GM12878 (cell line): ENCODE measurements around the gene GTPBP3. TPM values are rescaled to one million over a fixed set of nuclear protein-coding genes. Genes with fewer than 3 reads are reported as not detected.
A peak's percentile ranks its signal among the peaks of the same experiment; 100 is the strongest.

Experiments
- ATAC-seq: fragments of 200-7000 bp; cut with Tn5 transposase; 3 replicates; pipeline ENCODE4 v1.9.1; 2020; ENCODE audit warnings: mild to moderate bottlenecking, moderate library complexity
- BruUV-seq: library from RNA; stranded (reverse); fragments of 400-500 nt; replicated peaks from 2 replicates; lab custom pipeline; 2021; lab: Mats Ljungman, UMichigan
- CTCF ChIA-PET: fragments of 300-600 bp; sonication (Branson Sonifier 250); formaldehyde crosslinking; extraction: SDS; loops from one replicate; lab custom pipeline; 2021; ENCODE audit warnings: inconsistent platforms; lab: Yijun Ruan, JAX
- POLR2A ChIA-PET: fragments of 350-600 bp; formaldehyde crosslinking; extraction: SDS; loops from one replicate; lab custom pipeline; 2021; ENCODE audit warnings: inconsistent platforms; lab: Charles Lee
- RAD21 ChIA-PET: fragments of 300-600 bp; sonication (Branson Sonifier 250); formaldehyde crosslinking; loops from one replicate; lab custom pipeline; 2023; ENCODE audit warnings: antibody characterized with exemption; ENCODE audit not compliant: unreplicated experiment; lab: Charles Lee
- SMC1A ChIA-PET: fragments of 300-600 bp; sonication (Branson Sonifier 250); formaldehyde crosslinking; loops from one replicate; lab custom pipeline; 2023; ENCODE audit not compliant: unreplicated experiment, uncharacterized antibody; lab: Charles Lee
- DNase-seq: peaks from one replicate; pipeline ENCODE4 v3.0.0-alpha.2; 2011; ENCODE audit warnings: low read depth, low spot score
- FAIRE-seq: peaks from 3 replicates; lab custom pipeline; 2011; peaks lifted over from hg19 to GRCh38; lab: Jason Lieb, UNC
- H2AFZ ChIP-seq: 2 replicates; pipeline ENCODE4 v1.6.0; 2011; ENCODE audit warnings: low read depth, low read length, control low read depth; ENCODE audit not compliant: control insufficient read depth
- H3K27ac ChIP-seq: 2 replicates; pipeline ENCODE4 v1.5.1; 2011; ENCODE audit warnings: control low read depth; ENCODE audit not compliant: control insufficient read depth, insufficient read depth
- H3K27me3 ChIP-seq, 2 experiments: replicated peaks in 1 of 2; 2 replicates each; pipeline versions ENCODE4 v1.6.0 to v1.6.1; 2011; ENCODE audit warnings: low read length in 1 of 2; ENCODE audit not compliant: control insufficient read depth in 2 of 2, insufficient read depth in 2 of 2
- H3K36me3 ChIP-seq, 2 experiments: 2 replicates each; pipeline ENCODE4 v1.5.1; 2011; ENCODE audit warnings: low read length in 1 of 2; ENCODE audit not compliant: control insufficient read depth in 2 of 2, insufficient read depth in 2 of 2
- H3K4me1 ChIP-seq: 2 replicates; pipeline ENCODE4 v1.6.1; 2011; ENCODE audit warnings: mild to moderate bottlenecking, low read length, moderate library complexity, mixed read lengths; ENCODE audit not compliant: control insufficient read depth, insufficient read depth
- H3K4me2 ChIP-seq: 2 replicates; pipeline ENCODE4 v1.6.0; 2011; ENCODE audit warnings: control low read depth; ENCODE audit not compliant: control insufficient read depth, insufficient read depth
- H3K4me3 ChIP-seq: fragments of 200-600 bp; sonication (generic); 2 replicates; pipeline ENCODE4 v1.5.1; 2016
- H3K79me2 ChIP-seq: 2 replicates; pipeline ENCODE4 v1.6.0; 2011; ENCODE audit warnings: low read length; ENCODE audit not compliant: control insufficient read depth, insufficient read depth
- H3K9ac ChIP-seq: 2 replicates; pipeline ENCODE4 v1.8.0; 2011; ENCODE audit warnings: low read length, control low read depth, mixed read lengths; ENCODE audit not compliant: control insufficient read depth, insufficient read depth
- H3K9me3 ChIP-seq: replicated peaks from 3 replicates; pipeline ENCODE4 v1.5.1; 2011; ENCODE audit warnings: mild to moderate bottlenecking, low read length; ENCODE audit not compliant: control insufficient read depth, insufficient read depth
- H4K20me1 ChIP-seq: 2 replicates; pipeline ENCODE4 v1.6.0; 2011; ENCODE audit not compliant: control insufficient read depth, insufficient read depth
- IKZF2 ChIP-seq, 2 experiments: fragments of 450-650 bp; IDR thresholded peaks; 2 replicates each; pipeline ENCODE4 v1.6.1; 2017; ENCODE audit warnings: mild to moderate bottlenecking in 2 of 2, moderate library complexity in 2 of 2
- IRF5 ChIP-seq: fragments of 450-650 bp; IDR thresholded peaks from 2 replicates; pipeline ENCODE4 v1.6.1; 2017; ENCODE audit warnings: borderline replicate concordance
- MEF2A ChIP-seq: IDR thresholded peaks from 2 replicates; pipeline ENCODE4 v1.6.1; 2011; ENCODE audit warnings: low read depth, mild to moderate bottlenecking, low read length, moderate library complexity; ENCODE audit not compliant: insufficient read depth
- MEF2B ChIP-seq: fragments of 450-650 bp; IDR thresholded peaks from 2 replicates; pipeline ENCODE4 v1.6.1; 2018; ENCODE audit warnings: mild to moderate bottlenecking, moderate library complexity; ENCODE audit not compliant: partially characterized antibody, poor library complexity, severe bottlenecking
- MXI1 ChIP-seq: fragments of 150-350 bp; IDR thresholded peaks from 2 replicates; pipeline ENCODE4 v1.6.1; 2011; ENCODE audit warnings: low read depth, mild to moderate bottlenecking, inconsistent platforms, low read length, improper control_type of control experiment
- YY1 ChIP-seq: IDR thresholded peaks from 2 replicates; pipeline ENCODE4 v1.6.1; 2011; ENCODE audit warnings: low read depth, mild to moderate bottlenecking, low read length
- ZBTB4 ChIP-seq: fragments of 450-650 bp; formaldehyde crosslinking; IDR thresholded peaks from 2 replicates; pipeline ENCODE4 v1.4.0; 2022; ENCODE audit warnings: mild to moderate bottlenecking, moderate library complexity
- WGBS: methylation state at CpG from one replicate; pipeline ENCODE4 v1.1.6; 2016; ENCODE audit warnings: low lambda C conversion rate; ENCODE audit not compliant: insufficient replicate concordance, insufficient coverage; ENCODE audit errors: missing lambda C conversion rate; 5-methylcytosine and 5-hydroxymethylcytosine counted together
- in situ Hi-C: fragments of 300-500 bp; cut with MboI; formaldehyde crosslinking; loops from 9 replicates; pipeline ENCODE4 v1.14.3; 2018; ENCODE audit warnings: mixed read lengths
- intact Hi-C: fragments of 100-400 bp; cut with micrococcal nuclease; formaldehyde crosslinking; loops from one replicate; pipeline ENCODE4 v1.14.2; 2022; ENCODE audit not compliant: unreplicated experiment
- polyA plus RNA-seq, 11 experiments: library from polyadenylated mRNA; depleted of rRNA in 4 of 11; unstranded in 6 of 11; stranded (reverse) in 5 of 11; fragments of >200 nt; fragmentation: Nextera tagmentation in 4 of 11; fragmentation: Illumina TruSeq in 1 of 11; extraction: Ambion mirVana in 4 of 11; extraction: Trizol in 1 of 11; gene quantifications; 1 replicate in 1 of 11; 2 replicates in 10 of 11; pipeline versions ENCODE4 v1.2.1 to v1.2.3, GENCODE V29; 2011 to 2016; ENCODE audit warnings: inconsistent platforms in 2 of 11, missing spikeins in 2 of 11, low read depth in 1 of 11
- total RNA-seq, 4 experiments: library from RNA; depleted of rRNA in 3 of 4; stranded (reverse); fragments of >200 nt in 3 of 4; fragmentation: Illumina TruSeq in 1 of 4; extraction: Trizol in 1 of 4; gene quantifications; 2 replicates each; pipeline versions ENCODE4 v1.2.1 to v1.2.3, GENCODE V29; 2013 to 2021

Gene GTPBP3
- total and polyA plus RNA-seq, 10 of the 15 experiments (the other 5 are each of a cell fraction or from before 2014, with no cell fraction given) = 2.9 to 46.8 (median 15.4) TPM

- TF ChIP-seq MEF2B (no peak), YY1 (peak; percentile 79)
Observed at GRCh38 chr19:17346109-17346671, 8.8 kb downstream of the GTPBP3 start (continued).

DNA sequence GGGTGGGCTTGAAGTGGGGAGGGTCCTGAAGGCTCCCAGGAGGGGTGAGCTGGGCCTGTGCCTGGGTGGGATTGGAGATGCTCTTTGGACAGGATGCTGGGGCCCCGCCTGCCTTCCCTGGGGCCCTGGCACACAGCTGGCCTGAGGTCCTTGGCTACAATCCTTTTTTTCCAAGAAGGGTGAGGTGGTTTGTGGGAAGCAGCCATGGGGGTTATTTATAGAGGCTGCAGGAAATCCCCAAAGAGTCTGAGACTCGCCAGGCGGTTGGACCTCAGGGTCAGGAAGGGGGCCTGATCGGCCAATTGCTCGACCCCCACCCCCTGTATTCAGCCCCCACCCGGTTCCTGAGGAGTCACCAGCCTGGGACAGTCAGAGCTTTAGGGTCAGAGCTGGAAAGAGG, 10.0 kb downstream of the GTPBP3 start:
- CTCF ChIA-PET = interaction anchor here (0.7 to 9.2 kb wide), 10 partner anchors 10 to 149 kb away, joined by 3 to 170 read pairs (median 4); partner anchors contain the start of genes CCDC194 and MRPL34
- no peak for DNase-seq
- H3K36me3 ChIP-seq = no peaks in the 10 kb centered on the region
- no peaks in the 10 kb centered on the region for H3K9me3 ChIP-seq
- no peaks in the 10 kb centered on the region for H3K79me2 ChIP-seq
- 30% methylated on average over 6 of the region's 6 CpGs for WGBS
- RAD21 ChIA-PET = interaction anchor here (0.8 to 4.6 kb wide), 2 partner anchors 38 to 42 kb away, joined by 3 to 32 read pairs; no protein-coding TSS in a partner anchor
- SMC1A ChIA-PET = interaction anchor here (1.2 to 6.6 kb wide), 4 partner anchors 32 to 59 kb away, joined by 3 to 69 read pairs (median 3); no protein-coding TSS in a partner anchor
- no peak overlapping the region for H3K27ac ChIP-seq
- H3K4me2 ChIP-seq = no peak overlapping the region; the same call in 1 of the 2 replicates
- H2AFZ ChIP-seq = peak overlapping the region; percentile 28; the same call in 1 of the 2 replicates
- H3K27me3 ChIP-seq = no peaks in the 10 kb centered on the region
- BruUV-seq = no TSS peak
- H4K20me1 ChIP-seq = no peaks in the 10 kb centered on the region
- H3K9ac ChIP-seq = no peak overlapping the region
- FAIRE-seq = no peak
- TF ChIP-seq IKZF2 (IDR thresholded peaks at IDR 0.05) = 0 out of 4 replicates have a peak, but pooled peaks of 1 of the 2 experiments have one; percentile 9
- no peak for TF ChIP-seq ZBTB4 (CRISPR knock-in tag)
- 0 out of 2 replicates have a peak, but pooled peaks have one; percentile 11 for TF ChIP-seq MEF2A
- no peak for TF ChIP-seq IRF5
- TF ChIP-seq MXI1 = no peak
- POLR2A ChIA-PET = interaction anchor here (0.5 to 1.0 kb wide), 4 partner anchors 38 to 236 kb away, joined by 3 read pairs; no protein-coding TSS in a partner anchor
- in situ Hi-C loops (loop anchor here (5.0 kb wide), 2 partner anchors 40 to 120 kb away; no protein-coding TSS in a partner anchor), intact Hi-C loops (no loop called here)
- no peak overlapping the region for H3K4me3 ChIP-seq
- no peak for ATAC-seq
- H3K4me1 ChIP-seq = peaks cover 19% of the 10 kb centered on the region
